Panc1 (cell line): ENCODE data around the gene RSPRY1. TPM values are rescaled to one million over a fixed set of nuclear protein-coding genes. Genes with fewer than 3 reads are reported as not detected.

Source experiments
- ATAC-seq: fragments of 200-7000 bp; cut with Tn5 transposase; 2 replicates; pipeline ENCODE4 v1.9.1; 2020; ENCODE audit warnings: mild to moderate bottlenecking, moderate library complexity
- BruUV-seq: library from RNA; stranded (reverse); fragments of 400-500 nt; replicated peaks from 2 replicates; lab custom pipeline; 2021; lab: Mats Ljungman, UMichigan
- CTCF ChIA-PET: fragments of 300-600 bp; sonication (Branson Sonifier 250); formaldehyde crosslinking; loops from one replicate; lab custom pipeline; 2022; ENCODE audit warnings: antibody characterized with exemption; lab: Charles Lee
- POLR2A ChIA-PET: fragments of 300-600 bp; sonication (Branson Sonifier 250); formaldehyde crosslinking; loops from one replicate; lab custom pipeline; 2022; ENCODE audit warnings: antibody characterized with exemption; lab: Charles Lee
- DNase-seq: peaks from one replicate; pipeline ENCODE4 v3.0.0-alpha.2; 2010; ENCODE audit warnings: low read depth, low spot score
- H3K27ac ChIP-seq: 2 replicates; pipeline ENCODE4 v1.5.1; 2011; ENCODE audit warnings: mild to moderate bottlenecking, low read length, inconsistent platforms
- H3K27me3 ChIP-seq: fragments of 200-500 bp; sonication (Bioruptor generic); 2 replicates; pipeline ENCODE4 v1.6.0; 2014; ENCODE audit warnings: low read length, inconsistent platforms; ENCODE audit not compliant: control insufficient read depth, insufficient read depth
- H3K36me3 ChIP-seq: fragments of 200-500 bp; sonication (Bioruptor generic); 2 replicates; pipeline ENCODE4 v1.5.1; 2014; ENCODE audit warnings: inconsistent platforms, mild to moderate bottlenecking, low read length, moderate library complexity; ENCODE audit not compliant: control insufficient read depth, insufficient read depth
- H3K4me1 ChIP-seq: 2 replicates; pipeline ENCODE4 v1.5.1; 2011; ENCODE audit warnings: inconsistent platforms, mild to moderate bottlenecking, low read length, moderate library complexity; ENCODE audit not compliant: control insufficient read depth, insufficient read depth
- H3K4me3 ChIP-seq, 2 experiments: 2 replicates each; pipeline ENCODE4 v1.5.1; 2011 to 2012; ENCODE audit warnings: low read depth in 2 of 2, low read length in 2 of 2, mild to moderate bottlenecking in 2 of 2, inconsistent platforms in 1 of 2, moderate library complexity in 1 of 2
- H3K9me3 ChIP-seq: fragments of 200-500 bp; sonication (Bioruptor generic); 2 replicates; pipeline ENCODE4 v1.5.1; 2014; ENCODE audit warnings: low read depth, mild to moderate bottlenecking, inconsistent platforms, low read length, moderate library complexity; ENCODE audit not compliant: control insufficient read depth, insufficient read depth
- POLR2AphosphoS5 ChIP-seq: IDR thresholded peaks from 2 replicates; pipeline ENCODE4 v1.6.1; 2012; ENCODE audit warnings: mild to moderate bottlenecking, low read depth, low read length, moderate library complexity
- SIN3A ChIP-seq: IDR thresholded peaks from 2 replicates; pipeline ENCODE4 v1.6.1; 2012; ENCODE audit warnings: low read depth, mild to moderate bottlenecking, low read length, moderate library complexity, borderline replicate concordance; ENCODE audit not compliant: insufficient read depth
- TCF7L2 ChIP-seq: IDR thresholded peaks from 2 replicates; pipeline ENCODE4 v1.6.1; 2011; ENCODE audit warnings: mild to moderate bottlenecking, low read depth, low read length, inconsistent platforms
- in situ Hi-C: cut with HindIII; loops from 2 replicates; pipeline ENCODE4 v1.10.0; 2016; ENCODE audit warnings: low sequenced_read_pairs, low pct_unique_long_range_greater_than_20kb
- intact Hi-C: fragments of 100-400 bp; cut with micrococcal nuclease; formaldehyde crosslinking; loops from one replicate; pipeline ENCODE4 v1.10.0; 2022; ENCODE audit not compliant: unreplicated experiment
- total RNA-seq: library from RNA; stranded (reverse); gene quantifications from one replicate; pipeline ENCODE4 v1.2.1, GENCODE V29; 2021; ENCODE audit not compliant: unreplicated experiment
- TF ChIP-seq, protein P1 (sequence below), 2 experiments: IDR thresholded peaks; 2 replicates each; pipeline ENCODE4 v1.6.1; 2011 to 2012; ENCODE audit warnings: low read depth in 2 of 2, control low read depth in 1 of 2, low read length in 1 of 2, mild to moderate bottlenecking in 1 of 2, moderate library complexity in 1 of 2; ENCODE audit not compliant: insufficient read depth in 1 of 2
- TF ChIP-seq, protein P2 (sequence below): fragments of 450-650 bp; IDR thresholded peaks from 2 replicates; pipeline ENCODE4 v1.5.1; 2017; ENCODE audit warnings: mild to moderate bottlenecking

Gene RSPRY1
- total RNA-seq, 1 experiment from 2014 or later, result 29.4 TPM

DNA sequence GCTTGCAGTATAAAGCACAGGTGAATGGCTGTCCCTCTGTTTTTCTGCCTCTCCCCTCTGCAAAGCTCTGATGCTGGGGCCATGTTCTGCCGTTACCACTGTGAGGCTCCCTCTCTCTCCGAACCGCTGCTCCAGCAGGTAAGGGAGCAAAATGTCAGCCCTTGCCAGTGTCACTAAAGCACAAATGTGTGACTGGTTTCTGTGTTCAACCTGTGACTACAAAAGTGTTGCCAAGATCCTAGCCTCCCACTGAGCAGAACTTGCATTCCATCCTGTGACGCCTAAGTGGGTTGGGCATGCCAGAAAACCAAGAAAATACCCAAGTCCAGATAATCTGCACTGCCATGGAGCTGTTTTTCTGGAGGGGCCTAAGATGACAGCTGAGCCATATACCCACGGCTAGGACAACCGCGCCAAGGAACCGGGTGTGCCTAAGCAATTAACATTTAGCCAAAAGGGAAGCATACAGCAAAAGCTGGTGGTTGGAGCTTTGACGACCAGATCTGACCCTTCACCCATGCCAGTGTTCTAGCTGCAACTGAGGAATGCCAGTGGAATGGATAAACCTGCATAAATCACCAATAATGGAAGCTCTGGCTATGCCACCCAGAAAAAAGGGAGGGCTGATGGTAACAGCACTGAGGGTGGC, 35.3 kb upstream of the RSPRY1 start:
- Histone ChIP-seq H3K36me3 (peaks cover 4% of the 10 kb centered on the region; the same call in 1 of the 2 replicates), H3K27ac (no peak overlapping the region), H3K4me3 (no peak overlapping the region), H3K9me3 (no peaks in the 10 kb centered on the region), H3K27me3 (no peaks in the 10 kb centered on the region), H3K4me1 (no peaks in the 10 kb centered on the region)
- ChIA-PET CTCF (no interaction called here), POLR2A (no interaction called here)
- in situ Hi-C loops (no loop called here), intact Hi-C loops (no loop called here)
- DNase-seq (no peak), ATAC-seq (no peak)
- BruUV-seq, result no TSS peak
- TF ChIP-seq SIN3A (no peak), POLR2AphosphoS5 (no peak), TCF7L2 (no peak)
- TF ChIP-seq, protein P1, sequence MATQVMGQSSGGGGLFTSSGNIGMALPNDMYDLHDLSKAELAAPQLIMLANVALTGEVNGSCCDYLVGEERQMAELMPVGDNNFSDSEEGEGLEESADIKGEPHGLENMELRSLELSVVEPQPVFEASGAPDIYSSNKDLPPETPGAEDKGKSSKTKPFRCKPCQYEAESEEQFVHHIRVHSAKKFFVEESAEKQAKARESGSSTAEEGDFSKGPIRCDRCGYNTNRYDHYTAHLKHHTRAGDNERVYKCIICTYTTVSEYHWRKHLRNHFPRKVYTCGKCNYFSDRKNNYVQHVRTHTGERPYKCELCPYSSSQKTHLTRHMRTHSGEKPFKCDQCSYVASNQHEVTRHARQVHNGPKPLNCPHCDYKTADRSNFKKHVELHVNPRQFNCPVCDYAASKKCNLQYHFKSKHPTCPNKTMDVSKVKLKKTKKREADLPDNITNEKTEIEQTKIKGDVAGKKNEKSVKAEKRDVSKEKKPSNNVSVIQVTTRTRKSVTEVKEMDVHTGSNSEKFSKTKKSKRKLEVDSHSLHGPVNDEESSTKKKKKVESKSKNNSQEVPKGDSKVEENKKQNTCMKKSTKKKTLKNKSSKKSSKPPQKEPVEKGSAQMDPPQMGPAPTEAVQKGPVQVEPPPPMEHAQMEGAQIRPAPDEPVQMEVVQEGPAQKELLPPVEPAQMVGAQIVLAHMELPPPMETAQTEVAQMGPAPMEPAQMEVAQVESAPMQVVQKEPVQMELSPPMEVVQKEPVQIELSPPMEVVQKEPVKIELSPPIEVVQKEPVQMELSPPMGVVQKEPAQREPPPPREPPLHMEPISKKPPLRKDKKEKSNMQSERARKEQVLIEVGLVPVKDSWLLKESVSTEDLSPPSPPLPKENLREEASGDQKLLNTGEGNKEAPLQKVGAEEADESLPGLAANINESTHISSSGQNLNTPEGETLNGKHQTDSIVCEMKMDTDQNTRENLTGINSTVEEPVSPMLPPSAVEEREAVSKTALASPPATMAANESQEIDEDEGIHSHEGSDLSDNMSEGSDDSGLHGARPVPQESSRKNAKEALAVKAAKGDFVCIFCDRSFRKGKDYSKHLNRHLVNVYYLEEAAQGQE (IDR thresholded peaks at IDR 0.05; ENCODE audit: insufficient read depth in 1 of 2, low read depth in 2 of 2, low read length in 1 of 2), result no peak
- TF ChIP-seq, protein P2, sequence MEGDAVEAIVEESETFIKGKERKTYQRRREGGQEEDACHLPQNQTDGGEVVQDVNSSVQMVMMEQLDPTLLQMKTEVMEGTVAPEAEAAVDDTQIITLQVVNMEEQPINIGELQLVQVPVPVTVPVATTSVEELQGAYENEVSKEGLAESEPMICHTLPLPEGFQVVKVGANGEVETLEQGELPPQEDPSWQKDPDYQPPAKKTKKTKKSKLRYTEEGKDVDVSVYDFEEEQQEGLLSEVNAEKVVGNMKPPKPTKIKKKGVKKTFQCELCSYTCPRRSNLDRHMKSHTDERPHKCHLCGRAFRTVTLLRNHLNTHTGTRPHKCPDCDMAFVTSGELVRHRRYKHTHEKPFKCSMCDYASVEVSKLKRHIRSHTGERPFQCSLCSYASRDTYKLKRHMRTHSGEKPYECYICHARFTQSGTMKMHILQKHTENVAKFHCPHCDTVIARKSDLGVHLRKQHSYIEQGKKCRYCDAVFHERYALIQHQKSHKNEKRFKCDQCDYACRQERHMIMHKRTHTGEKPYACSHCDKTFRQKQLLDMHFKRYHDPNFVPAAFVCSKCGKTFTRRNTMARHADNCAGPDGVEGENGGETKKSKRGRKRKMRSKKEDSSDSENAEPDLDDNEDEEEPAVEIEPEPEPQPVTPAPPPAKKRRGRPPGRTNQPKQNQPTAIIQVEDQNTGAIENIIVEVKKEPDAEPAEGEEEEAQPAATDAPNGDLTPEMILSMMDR, result no peak

DNA sequence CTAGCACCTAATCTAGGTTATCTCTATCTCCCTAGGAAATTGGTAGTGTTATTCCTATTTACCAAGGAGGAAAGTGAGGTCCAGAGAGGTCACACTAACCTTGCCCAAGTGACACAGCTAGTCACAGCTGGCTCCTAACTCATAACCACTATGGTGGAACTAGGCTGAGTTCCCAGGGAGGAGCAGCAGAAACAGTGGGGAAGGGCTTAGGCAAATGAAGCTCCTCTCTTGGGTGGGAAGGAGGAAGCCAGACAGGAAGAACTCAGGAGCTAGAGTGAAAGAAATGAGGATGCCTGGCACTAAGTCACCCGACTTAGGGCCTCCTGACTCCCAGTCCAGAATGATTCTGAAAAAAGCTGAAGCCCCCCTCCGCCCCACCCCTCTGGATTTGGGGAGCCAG, 34.8 kb upstream of the RSPRY1 start:
- Histone ChIP-seq H3K4me1 (no peaks in the 10 kb centered on the region), H3K4me3 (no peak overlapping the region), H3K36me3 (peaks cover 4% of the 10 kb centered on the region; the same call in 1 of the 2 replicates), H3K27ac (no peak overlapping the region), H3K9me3 (no peaks in the 10 kb centered on the region), H3K27me3 (no peaks in the 10 kb centered on the region)
- DNase-seq, result no peak
- no peak for ATAC-seq
- in situ Hi-C loops, result no loop called here
- POLR2A ChIA-PET, result interaction anchor here (0.8 kb wide), 1 partner anchor 8 kb away, joined by 3 read pairs; no protein-coding TSS in a partner anchor
- CTCF ChIA-PET, result no interaction called here
- TF ChIP-seq, protein P1 (IDR thresholded peaks at IDR 0.05; ENCODE audit: insufficient read depth in 1 of 2, low read depth in 2 of 2, low read length in 1 of 2), result no peak
- no peak for TF ChIP-seq TCF7L2
- TF ChIP-seq, protein P2, result no peak
- no peak for TF ChIP-seq SIN3A
- no peak; the same call in 1 of the 2 replicates for TF ChIP-seq POLR2AphosphoS5
- no TSS peak for BruUV-seq
- intact Hi-C loops, result no loop called here
